ENCODE results near the gene HMCN2. TPM values are rescaled to one million over a fixed set of nuclear protein-coding genes. Genes with fewer than 3 reads are reported as not detected.

The HMCN2 gene
- total RNA-seq, 2 donors from 2014 or later: not detected

DNA sequence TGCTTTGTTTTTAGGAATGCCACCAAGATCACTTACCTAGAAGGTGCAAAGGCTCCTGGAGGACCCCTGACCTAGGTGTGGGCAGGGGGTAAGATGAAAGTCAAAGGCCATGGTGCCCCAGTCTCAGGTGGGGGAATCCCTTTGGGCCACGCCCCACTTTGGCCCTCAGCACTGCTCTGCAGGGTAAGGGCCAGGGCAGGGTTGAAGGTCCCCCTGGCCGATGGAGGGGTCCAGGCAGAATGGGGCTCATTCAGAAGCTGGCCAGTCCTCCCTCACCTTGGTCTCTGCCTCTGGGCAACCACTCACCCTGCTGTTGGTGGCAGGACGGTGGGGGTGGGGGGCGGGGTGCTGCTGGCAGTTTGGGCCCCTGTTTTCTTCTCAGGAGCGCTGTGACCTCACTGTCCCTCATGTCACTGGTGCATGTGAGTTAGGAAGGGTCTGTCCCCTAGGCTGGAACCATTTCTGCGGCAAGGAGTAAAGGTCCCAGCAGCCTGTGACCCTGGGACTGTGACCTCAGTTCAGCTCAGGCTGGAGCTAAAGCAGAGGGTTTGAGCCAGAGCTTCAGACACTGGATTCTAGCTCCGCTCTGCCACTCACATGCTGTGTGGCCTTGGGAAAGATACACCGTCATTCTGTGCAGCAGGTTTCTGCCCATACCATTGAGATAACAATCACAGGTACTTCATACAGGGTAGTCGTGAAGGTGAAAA lies 177.3 kb downstream of the HMCN2 start:
- Mint-ChIP-seq H3K9me3 (no peaks in the 10 kb centered on the region), H3K4me1 (no peaks in the 10 kb centered on the region), H3K27ac (no peak overlapping the region), H3K27me3 (peaks cover 19% of the 10 kb centered on the region), H3K36me3 (ENCODE audit: low read depth) (no peaks in the 10 kb centered on the region), H3K4me3 (peak overlapping the region; percentile 7)
- ATAC-seq (replicated peaks): no peak

DNA sequence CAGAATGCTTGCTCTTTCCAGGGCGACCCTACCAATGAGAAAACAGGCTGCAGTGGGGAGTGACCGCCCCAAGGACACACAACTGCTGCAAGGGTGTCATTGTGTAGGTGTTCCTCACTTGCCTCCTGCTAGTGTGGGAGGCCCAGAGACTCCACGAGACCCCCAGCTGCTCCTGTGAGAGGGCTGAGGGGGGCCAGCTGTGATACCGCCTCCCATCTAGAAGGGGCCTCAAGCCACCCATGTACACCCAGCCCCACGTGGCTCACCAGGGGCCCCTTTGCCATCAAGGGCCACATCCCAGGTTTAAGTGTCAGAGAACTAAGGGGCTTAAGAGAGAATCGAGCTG lies 177.9 kb downstream of the HMCN2 start:
- Mint-ChIP-seq H3K4me1 (no peaks in the 10 kb centered on the region), H3K36me3 (ENCODE audit: low read depth) (no peaks in the 10 kb centered on the region), H3K27me3 (peaks cover 23% of the 10 kb centered on the region), H3K9me3 (no peaks in the 10 kb centered on the region), H3K4me3 (peak overlapping the region; percentile 7), H3K27ac (no peak overlapping the region)
- no peak for ATAC-seq (replicated peaks)

DNA sequence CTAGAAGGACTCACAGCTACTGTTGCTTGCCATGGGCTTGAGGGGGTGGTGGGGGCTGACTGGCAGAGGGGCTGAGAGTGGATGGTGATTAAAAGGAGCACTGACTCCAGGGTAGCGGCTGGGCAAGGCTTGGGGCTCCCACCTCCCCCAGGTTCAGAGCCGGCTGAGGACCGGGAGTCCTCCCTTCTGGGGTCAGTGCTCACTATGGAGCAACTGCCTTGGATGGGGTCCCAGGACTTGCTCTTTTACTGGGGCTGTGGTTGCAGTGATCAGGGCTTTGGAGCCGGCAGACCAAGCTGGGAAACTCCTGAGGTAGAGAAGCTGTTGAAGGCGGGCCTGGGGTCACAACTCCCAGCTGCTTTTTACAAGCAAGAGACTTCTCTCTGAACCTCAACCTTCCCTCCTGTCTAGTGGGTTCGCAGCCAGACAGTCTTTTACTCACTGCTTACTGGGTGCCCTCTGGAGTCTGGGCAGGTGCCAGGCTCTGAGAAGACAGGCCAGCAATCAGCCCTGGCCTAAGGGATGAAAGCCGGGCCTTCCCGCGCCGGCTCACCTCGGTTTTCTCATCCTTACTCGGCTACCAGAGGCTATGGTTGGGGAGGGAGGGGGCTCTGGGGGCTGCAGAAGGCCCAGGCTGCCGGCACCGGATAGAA lies 178.4 kb downstream of the HMCN2 start:
- peaks cover 21% of the 10 kb centered on the region for H3K27me3 Mint-ChIP-seq
- no peak overlapping the region for H3K27ac Mint-ChIP-seq
- no peaks in the 10 kb centered on the region for H3K9me3 Mint-ChIP-seq
- ATAC-seq (replicated peaks): no peak
- no peaks in the 10 kb centered on the region for H3K4me1 Mint-ChIP-seq
- H3K4me3 Mint-ChIP-seq: peak overlapping the region; percentile 7
- no peaks in the 10 kb centered on the region for H3K36me3 Mint-ChIP-seq (ENCODE audit: low read depth)

DNA sequence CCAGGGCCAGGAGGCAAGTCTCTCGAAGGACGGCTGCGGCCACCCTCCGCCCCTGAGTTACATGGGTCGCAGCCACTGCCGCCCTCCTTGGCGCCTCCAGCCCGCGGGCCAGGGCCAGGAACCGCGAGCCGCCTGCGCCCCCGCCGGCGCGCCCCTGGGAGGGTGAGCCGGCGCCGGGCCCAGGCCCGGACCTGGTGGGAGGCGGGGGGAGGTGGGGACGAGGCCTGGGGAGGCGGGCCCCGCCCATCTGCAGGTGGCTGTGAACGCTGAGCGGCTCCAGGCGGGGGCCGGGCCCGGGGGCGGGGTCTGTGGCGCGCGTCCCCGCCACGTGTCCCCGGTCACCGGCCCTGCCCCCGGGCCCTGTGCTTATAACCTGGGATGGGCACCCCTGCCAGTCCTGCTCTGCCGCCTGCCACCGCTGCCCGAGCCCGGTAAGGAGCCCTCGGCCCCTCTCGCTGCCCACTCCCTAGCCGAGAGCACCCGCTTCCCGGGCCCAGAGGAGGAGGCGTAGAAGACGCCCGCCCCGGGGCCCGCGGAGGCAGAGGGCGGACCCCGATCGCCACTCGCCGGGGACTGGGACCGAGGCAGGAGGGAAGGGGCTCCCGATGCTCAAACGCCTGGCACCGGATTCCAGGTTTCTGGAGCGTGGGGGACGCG lies 179.1 kb downstream of the HMCN2 start, which contains the start of gene ASS1:
Gene ASS1, plus strand, starts transcription at position 397 of the 657 bp plus-strand sequence. CDS start 7,268 bp downstream, outside the sequence.
- no peak within 1 kb of the TSS for H3K27ac Mint-ChIP-seq
- no peaks in the 10 kb centered on the region for H3K9me3 Mint-ChIP-seq
- peak within 1 kb of the TSS; percentile 53 for H3K4me3 Mint-ChIP-seq
- H3K36me3 Mint-ChIP-seq (ENCODE audit: low read depth): no peaks in the 10 kb centered on the region
- H3K4me1 Mint-ChIP-seq: no peaks in the 10 kb centered on the region
- ATAC-seq (replicated peaks): peak; percentile 75
- H3K27me3 Mint-ChIP-seq: peaks cover 22% of the 10 kb centered on the region

DNA sequence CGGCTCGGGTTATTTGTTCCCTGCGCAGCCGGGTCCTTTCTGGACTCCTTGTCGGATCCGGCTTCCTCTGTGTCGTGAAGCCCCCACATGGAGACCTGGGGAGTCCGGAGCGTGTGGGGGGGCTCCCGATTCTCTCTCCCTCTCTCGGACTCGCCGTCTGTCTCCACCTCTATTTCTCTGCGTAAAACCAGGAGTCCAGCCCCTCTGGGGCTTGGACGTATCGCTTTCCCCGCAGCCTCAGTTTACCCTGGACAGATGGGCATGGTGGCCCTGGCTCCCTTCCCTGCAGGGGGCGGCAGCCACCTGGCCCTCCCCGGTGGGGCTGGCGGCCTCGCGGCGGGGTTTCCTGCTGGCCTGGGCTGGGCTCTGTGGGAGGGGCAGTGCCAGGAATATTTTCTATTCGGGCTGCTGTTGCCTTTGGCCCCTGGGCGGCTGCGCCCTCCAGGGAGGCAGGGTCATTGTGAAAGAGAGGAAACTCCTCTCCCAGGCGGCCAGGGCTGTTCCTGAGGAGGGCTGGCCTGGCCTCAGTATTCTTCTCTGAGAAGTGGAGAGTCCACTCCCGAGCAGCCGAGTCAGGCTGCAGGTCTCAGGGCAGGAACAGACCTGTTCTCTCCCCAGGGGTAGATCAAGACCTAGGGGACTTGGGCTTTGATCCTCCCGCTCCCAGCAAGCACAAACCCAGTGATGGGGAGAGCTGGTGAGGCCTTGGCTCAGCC lies 179.9 kb downstream of the HMCN2 start:
- no peaks in the 10 kb centered on the region for H3K9me3 Mint-ChIP-seq
- H3K36me3 Mint-ChIP-seq (ENCODE audit: low read depth): no peaks in the 10 kb centered on the region
- ATAC-seq (replicated peaks): no peak
- H3K4me1 Mint-ChIP-seq: no peaks in the 10 kb centered on the region
- H3K4me3 Mint-ChIP-seq: peak overlapping the region; percentile 53
- H3K27ac Mint-ChIP-seq: no peak overlapping the region
- H3K27me3 Mint-ChIP-seq: peaks cover 22% of the 10 kb centered on the region

DNA sequence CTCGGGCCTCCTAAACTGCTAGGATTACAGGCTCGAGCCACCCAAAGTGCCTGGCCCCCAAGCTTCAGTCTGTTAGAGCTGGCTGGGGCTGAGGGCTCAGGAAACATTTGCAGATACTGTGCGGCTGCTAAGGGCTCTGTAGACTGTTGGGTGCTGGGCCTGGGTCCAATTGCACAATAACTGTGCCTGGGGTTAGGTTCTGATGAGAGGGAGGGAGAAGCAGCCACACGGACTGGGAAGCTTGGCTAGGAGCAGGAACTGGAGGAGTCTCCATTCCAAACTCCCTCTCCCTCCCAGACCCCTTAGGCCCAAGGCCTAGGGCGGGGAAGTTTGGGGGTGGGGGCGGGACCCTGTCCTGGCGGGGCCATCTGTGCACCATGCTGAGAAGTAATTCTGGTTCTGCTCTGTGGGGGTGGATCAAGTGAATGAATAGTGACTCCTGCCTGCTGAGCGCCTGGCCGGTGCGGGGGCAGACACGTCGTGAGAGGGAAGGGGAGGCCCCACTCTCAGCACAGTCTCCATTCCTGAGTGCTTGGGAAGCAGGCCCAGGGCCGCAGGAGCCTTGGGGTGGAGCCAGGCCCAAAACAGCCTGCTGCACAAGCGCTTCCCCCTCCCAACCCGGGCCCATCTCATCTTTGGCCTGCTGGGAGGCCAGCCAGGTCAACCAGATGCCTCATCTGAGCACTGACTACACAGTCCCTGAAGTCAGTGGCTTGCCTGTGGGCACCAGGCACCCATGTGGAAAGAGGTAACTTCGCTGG lies 180.7 kb downstream of the HMCN2 start:
- H3K27ac Mint-ChIP-seq: no peak overlapping the region
- H3K9me3 Mint-ChIP-seq: no peaks in the 10 kb centered on the region
- H3K4me1 Mint-ChIP-seq: no peaks in the 10 kb centered on the region
- H3K27me3 Mint-ChIP-seq: peaks cover 22% of the 10 kb centered on the region
- no peaks in the 10 kb centered on the region for H3K36me3 Mint-ChIP-seq (ENCODE audit: low read depth)
- ATAC-seq (replicated peaks): no peak
- H3K4me3 Mint-ChIP-seq: peak overlapping the region; percentile 53

DNA sequence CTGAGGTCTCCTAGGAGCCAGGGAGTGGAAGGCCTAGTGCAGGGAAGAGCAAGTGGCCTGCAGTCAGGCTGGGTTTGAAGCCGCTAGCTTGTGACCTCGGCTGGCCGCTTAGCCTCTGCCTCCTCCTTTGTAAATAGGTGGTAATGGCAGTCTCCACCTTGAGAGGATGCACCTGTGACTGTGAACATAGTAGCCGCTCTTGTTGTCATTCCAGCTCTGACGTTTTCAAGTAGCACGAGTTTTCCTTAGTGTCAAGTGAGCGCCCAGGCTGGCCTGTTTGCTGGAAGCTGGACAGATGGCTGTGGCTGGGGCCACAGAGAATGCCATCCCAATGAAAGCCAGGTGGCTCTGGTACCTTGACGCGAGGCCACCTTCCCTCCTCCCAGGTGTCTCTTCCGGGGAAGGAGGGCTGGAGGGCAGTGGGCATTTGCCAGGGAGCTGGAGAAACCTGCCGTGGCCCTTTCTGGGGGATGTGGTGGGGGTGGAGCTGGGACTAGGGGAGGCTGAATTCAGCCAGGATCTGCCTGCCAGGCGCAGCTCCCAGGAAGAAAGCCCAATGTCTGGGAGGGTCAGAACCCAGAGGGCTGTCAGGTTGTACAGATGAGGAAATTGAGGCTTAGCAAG lies 181.7 kb downstream of the HMCN2 start:
- no peaks in the 10 kb centered on the region for H3K9me3 Mint-ChIP-seq
- H3K27ac Mint-ChIP-seq: no peak overlapping the region
- H3K36me3 Mint-ChIP-seq (ENCODE audit: low read depth): no peaks in the 10 kb centered on the region
- H3K4me3 Mint-ChIP-seq: no peak overlapping the region
- ATAC-seq (replicated peaks): no peak
- H3K4me1 Mint-ChIP-seq: no peaks in the 10 kb centered on the region
- peaks cover 17% of the 10 kb centered on the region for H3K27me3 Mint-ChIP-seq

DNA sequence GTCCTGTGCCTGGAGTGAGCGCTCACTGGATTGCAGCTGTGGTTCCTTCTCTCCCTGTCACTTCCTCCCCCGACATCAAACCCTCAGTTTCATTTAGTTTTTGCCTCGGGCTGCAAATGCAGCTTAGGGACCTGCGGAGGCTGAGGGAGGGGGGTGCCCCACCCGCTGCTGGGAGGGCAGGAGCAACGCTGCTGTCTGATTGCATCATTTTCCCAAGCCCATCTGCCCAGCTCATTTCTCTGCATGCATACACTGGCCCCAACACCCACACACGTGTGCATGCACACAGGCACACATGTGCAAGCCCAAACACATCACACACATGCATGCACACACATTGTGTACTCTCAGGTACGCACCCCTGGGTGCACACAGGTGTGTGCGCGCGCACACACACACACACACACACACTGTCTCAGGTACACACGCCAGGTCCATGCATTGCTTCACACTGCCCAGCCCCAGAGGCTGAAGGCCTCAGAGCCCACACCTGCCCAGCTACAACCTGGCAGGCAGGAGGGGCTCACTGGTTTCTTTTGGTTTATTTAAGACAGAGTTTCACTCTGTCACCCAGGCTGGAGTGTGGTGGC lies 182.6 kb downstream of the HMCN2 start:
- Mint-ChIP-seq H3K27me3 (peaks cover 17% of the 10 kb centered on the region), H3K4me3 (no peak overlapping the region), H3K27ac (no peak overlapping the region), H3K9me3 (no peaks in the 10 kb centered on the region), H3K36me3 (ENCODE audit: low read depth) (no peaks in the 10 kb centered on the region), H3K4me1 (no peaks in the 10 kb centered on the region)
- ATAC-seq (replicated peaks): no peak

DNA sequence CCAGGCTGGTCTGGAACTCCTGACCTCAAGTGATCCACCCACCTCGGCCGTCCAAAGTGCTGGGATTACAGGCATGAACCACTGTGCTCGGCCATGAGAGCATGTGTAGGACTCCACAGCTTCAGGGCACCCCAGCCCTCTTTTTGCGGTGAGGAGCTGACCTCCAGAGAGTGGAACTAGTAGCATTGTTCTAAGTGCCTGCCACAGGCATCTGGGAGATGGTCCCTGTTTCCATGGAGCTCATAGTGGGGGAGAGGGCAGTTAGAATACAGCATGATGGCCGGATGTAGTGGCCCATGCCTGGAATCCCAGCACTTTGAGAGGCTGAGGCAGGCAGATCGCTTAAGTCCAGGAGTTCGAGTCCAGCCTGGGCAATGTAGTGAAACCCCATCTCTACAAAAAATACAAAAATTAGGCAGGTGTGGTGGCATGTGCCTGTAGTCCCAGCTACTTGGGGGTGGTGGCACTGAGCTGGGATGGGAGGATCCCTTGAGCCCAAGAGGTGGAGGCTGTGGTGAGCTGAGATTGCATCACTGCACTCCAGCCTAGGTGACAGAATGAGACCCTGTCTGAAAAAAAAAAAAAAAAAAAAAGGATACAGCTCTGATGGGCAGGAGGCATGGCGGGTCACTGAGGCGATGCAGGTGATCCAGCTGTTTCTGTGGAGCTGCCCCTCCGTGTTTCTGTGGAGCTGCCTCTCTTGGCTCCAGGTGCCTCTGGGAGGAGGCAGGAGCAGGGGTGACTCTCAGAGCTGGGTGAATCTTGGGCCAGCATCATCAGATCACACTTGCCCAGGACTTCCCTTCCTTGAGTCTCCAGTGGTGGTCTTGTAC lies 183.4 kb downstream of the HMCN2 start:
- no peak overlapping the region for H3K4me3 Mint-ChIP-seq
- no peak overlapping the region for H3K27ac Mint-ChIP-seq
- no peaks in the 10 kb centered on the region for H3K9me3 Mint-ChIP-seq

DNA sequence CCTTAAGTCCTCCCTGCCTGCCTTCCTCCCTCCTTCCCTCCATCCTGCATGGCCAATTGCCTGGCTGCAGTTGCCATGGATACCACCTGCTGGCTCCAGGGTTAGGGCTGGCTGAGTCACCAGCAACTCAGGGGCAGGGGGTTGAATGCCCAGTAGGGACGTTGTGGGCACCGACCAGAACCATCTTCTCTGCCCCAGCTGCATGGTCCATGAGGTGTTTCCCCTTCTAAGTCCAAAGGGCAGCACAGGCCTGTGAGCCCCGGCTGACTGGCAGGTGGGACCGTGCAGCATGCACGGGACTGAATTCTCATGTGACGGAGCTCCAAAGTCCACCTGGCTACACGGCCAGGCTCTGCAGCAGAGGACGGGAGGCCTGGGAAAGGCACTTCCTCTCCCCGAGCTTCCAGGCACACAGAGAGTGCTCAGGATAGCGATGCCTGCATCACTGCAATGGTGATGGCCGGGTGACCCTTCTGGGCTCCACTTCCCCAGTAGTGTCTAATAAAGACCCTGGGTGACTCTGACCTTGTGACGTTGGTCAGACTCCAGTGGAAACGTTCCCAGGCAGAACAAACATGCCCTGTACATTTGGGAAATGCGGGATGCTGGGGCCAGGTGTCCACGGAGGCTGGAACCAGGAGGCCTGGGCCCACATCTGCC lies 184.9 kb downstream of the HMCN2 start:
- H3K4me3 Mint-ChIP-seq: no peak overlapping the region
- no peaks in the 10 kb centered on the region for H3K36me3 Mint-ChIP-seq (ENCODE audit: low read depth)
- H3K27ac Mint-ChIP-seq: no peak overlapping the region
- H3K4me1 Mint-ChIP-seq: no peaks in the 10 kb centered on the region
- peaks cover 17% of the 10 kb centered on the region for H3K27me3 Mint-ChIP-seq
- H3K9me3 Mint-ChIP-seq: no peaks in the 10 kb centered on the region
- ATAC-seq (replicated peaks): no peak

More for the DNA sequence above, 183.4 kb downstream of the HMCN2 start:
- Mint-ChIP-seq H3K27me3 (peaks cover 17% of the 10 kb centered on the region), H3K36me3 (ENCODE audit: low read depth) (no peaks in the 10 kb centered on the region), H3K4me1 (no peaks in the 10 kb centered on the region)
- ATAC-seq (replicated peaks): no peak

DNA sequence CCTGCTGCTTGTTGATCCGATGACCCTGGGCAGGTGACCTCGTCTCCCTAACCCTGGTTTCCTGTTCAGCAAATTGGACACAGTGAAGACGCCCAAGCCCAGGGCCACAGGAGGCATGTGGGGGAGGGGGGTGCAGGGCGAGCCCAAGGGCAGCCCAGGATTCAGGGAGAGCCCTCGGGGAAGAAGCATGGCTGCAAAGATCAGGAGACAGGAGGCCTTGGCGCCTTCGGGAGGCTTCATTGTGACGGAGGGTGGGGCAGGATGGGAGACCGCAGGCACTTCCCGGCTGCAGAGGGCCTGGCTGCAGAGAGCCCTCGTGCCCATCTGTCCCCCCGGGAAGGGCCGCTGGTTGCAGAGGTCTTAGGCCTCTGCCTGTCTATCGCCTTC lies 185.4 kb downstream of the HMCN2 start:
- H3K4me3 Mint-ChIP-seq: no peak overlapping the region
- ATAC-seq (replicated peaks): no peak

DNA sequence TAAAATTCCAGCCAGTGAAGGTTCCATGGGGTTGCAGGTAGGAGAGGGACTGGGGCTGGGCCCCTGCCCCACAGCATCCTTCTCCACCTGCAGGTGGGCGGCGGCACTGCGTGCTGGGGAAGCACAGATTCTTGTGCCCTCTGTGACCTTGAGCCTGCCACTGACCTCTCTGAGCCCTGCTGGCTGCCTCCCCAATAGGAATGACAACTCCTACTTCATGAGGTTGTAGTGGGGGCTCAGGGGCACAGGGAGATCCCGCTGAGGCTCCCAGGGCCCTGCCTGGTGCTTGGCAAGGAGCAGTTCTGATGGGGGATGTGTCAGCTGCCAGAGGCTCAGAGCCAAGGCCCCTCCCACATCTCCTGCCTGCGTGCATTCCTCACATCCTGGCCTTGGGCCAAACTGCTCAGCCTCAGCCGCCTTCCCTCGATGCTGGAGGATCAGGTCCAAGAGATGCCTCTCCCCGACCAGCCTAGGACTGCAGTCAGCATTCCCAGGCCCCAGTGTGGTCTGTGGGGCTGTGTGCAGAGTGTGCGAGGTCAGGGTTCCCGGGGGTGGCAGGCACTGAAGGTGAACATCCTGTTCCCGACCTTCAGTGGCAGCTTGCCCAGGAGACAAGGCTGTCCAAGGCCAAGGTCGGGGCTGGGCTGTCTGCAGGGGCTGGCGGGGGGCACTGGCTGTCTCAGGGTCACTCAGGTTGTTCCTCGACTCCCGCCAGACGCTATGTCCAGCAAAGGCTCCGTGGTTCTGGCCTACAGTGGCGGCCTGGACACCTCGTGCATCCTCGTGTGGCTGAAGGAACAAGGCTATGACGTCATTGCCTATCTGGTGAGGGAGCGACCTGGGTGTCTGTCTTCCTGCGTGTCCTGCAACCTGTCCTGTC lies 186.2 kb downstream of the HMCN2 start:
- peak; percentile 55 for ATAC-seq (replicated peaks)
- H3K36me3 Mint-ChIP-seq (ENCODE audit: low read depth): no peaks in the 10 kb centered on the region
- H3K27me3 Mint-ChIP-seq: peaks cover 10% of the 10 kb centered on the region
- H3K27ac Mint-ChIP-seq: no peak overlapping the region
- H3K4me1 Mint-ChIP-seq: no peaks in the 10 kb centered on the region
- no peak overlapping the region for H3K4me3 Mint-ChIP-seq
- no peaks in the 10 kb centered on the region for H3K9me3 Mint-ChIP-seq

More for the DNA sequence above, 185.4 kb downstream of the HMCN2 start:
- H3K9me3 Mint-ChIP-seq: no peaks in the 10 kb centered on the region
- no peaks in the 10 kb centered on the region for H3K36me3 Mint-ChIP-seq (ENCODE audit: low read depth)
- H3K4me1 Mint-ChIP-seq: no peaks in the 10 kb centered on the region
- H3K27me3 Mint-ChIP-seq: peaks cover 13% of the 10 kb centered on the region
- H3K27ac Mint-ChIP-seq: no peak overlapping the region

Data from activated T-helper 17 cell treated with anti-CD3 and anti-CD28 coated beads, Interleukin-2, amount 50 U/mL, for 72 hours (primary cell).